ENCODE measurements around the gene ABHD12.

The ABHD12 gene

DNA sequence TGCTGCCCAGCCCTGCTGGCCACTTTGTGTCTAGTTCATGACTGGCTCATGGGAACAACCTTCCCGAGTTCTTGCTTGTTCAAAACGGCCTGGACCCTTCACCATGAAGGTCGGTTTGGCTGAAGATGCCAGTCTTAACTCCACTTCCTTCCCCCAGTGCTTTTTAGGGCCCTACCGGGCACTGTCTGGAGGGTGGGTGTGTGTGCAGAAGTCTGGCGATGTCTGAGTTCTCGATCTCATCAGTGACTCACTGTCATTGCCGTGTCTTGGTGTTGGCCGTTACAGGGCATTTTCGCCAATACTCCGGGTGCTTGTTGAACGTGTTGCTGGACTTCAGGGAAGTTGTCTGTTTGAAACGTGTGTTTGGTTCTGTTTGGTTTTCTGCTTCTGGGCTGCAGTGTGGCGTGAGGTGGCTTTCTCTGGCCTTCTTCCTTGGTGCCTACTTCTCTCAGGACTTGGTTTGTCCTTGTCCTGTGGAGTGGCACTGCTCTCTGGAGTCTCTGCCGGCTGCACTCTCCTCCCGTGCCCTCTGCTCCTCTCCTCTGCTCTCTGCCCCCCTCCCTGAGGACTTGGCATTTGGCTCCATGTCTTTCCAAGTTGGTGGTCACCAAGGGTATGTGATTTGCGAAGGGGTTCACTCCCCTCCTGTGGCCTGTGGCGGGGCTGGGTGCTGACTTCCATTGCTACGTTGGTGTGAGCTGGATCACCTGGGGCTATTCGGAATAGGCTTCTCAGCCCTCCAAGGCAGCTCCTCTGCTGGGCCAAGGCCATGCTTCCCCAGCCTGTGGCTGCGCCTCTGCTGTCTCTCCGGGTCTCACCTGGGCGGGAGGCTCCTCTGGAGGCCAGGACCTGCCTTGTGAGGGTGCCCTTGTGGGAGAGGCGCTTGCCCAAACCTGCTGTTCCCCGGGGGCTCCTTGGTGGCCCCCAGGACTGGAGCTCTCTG is 104.5 kb downstream of the ABHD12 start:
- DNase-seq, result no peak
- in situ Hi-C loops (cut with MboI; ENCODE audit: low pct_unique_long_range_greater_than_20kb, low sequenced_read_pairs), result no loop called here

- in situ Hi-C loops (cut with MboI; ENCODE audit: low pct_unique_long_range_greater_than_20kb, low sequenced_read_pairs), result no loop called here
- peak; percentile 19 for DNase-seq
Measured at GRCh38 chr20:25285091-25285647, 105.5 kb downstream of the ABHD12 start.

DNA sequence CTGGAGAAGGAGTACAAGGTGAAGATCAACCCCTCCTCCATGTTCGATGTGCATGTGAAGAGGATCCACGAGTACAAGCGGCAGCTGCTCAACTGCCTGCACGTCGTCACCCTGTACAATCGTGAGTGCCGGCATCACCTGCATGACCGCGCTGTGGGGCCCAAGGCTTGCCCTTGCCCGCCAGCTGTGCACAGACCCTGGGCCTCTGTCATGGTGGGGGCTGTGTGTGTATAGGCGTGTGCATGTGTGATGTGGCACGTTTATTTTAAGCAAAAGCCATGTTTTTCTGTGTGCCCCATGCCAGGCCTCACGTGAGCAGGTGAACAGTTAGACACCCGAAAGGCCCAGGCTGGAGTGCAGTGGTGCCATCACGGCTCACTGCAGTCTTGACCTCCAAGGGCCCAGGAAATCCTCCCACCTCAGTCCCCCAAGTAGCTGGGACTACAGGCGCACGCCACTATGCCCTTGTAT is 106.5 kb downstream of the ABHD12 start:
- in situ Hi-C loops (cut with MboI; ENCODE audit: low pct_unique_long_range_greater_than_20kb, low sequenced_read_pairs), result no loop called here
- no peak for DNase-seq

GRCh38 chr20:25283221-25283951 is 107.2 kb downstream of the ABHD12 start:
- no peak for DNase-seq

DNA sequence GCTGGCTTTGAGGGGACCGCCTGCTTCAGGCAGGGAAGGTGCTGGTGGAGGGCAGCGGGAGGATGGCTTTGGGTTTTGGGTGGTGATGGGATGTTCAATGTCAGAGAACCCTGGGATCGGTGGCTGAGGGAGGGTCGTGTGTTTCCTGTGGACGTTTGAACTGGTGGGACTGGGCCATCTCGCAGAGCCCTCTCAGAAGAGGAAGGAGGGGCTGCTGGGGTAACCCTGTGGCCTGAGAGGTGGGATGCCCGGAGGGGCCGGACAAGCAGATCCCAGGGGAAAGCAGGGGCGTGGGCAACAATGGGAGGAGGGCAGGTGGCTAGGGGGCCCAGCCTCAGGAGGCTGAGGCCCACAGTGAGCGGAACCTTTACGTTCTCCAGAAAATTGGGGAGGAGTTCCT is 107.8 kb downstream of the ABHD12 start:
- in situ Hi-C loops (cut with MboI; ENCODE audit: low pct_unique_long_range_greater_than_20kb, low sequenced_read_pairs), result no loop called here
- no peak for DNase-seq

More at GRCh38 chr20:25283221-25283951, 107.2 kb downstream of the ABHD12 start:
- in situ Hi-C loops (cut with MboI; ENCODE audit: low pct_unique_long_range_greater_than_20kb, low sequenced_read_pairs), result no loop called here

- DNase-seq, result no peak
- in situ Hi-C loops (cut with MboI; ENCODE audit: low pct_unique_long_range_greater_than_20kb, low sequenced_read_pairs), result no loop called here
Measured at GRCh38 chr20:25282034-25282781, 108.4 kb downstream of the ABHD12 start.

DNA sequence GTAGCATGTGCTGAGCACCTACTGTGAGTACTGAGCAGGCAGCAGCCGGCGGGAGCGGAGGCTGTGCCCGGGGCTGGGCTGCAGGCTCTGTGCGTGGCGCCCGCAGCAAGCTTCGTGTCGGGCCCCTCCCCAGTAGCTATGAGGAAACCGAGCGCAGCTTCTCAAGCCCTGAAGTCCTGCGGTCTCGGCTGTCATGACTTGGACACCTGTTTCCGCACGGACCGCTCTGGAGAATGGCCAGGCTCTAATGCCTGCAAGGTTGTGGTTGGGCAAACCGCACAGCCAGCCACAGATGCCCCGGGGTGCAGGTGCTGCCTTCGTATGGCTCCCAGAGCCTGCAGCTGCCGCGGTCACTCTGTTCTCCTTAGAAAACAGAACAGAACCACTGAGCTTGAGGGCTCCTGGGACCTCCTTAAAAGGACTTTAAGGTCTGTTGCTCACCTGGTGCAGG is 109.1 kb downstream of the ABHD12 start:
- in situ Hi-C loops (cut with MboI; ENCODE audit: low pct_unique_long_range_greater_than_20kb, low sequenced_read_pairs), result no loop called here
- no peak for DNase-seq

GRCh38 chr20:25280574-25281535 is 109.8 kb downstream of the ABHD12 start:
- in situ Hi-C loops (cut with MboI; ENCODE audit: low pct_unique_long_range_greater_than_20kb, low sequenced_read_pairs), result no loop called here
- no peak for DNase-seq

GRCh38 chr20:25280051-25280573 is 110.5 kb downstream of the ABHD12 start:
- DNase-seq, result no peak
- in situ Hi-C loops (cut with MboI; ENCODE audit: low pct_unique_long_range_greater_than_20kb, low sequenced_read_pairs), result no loop called here

GRCh38 chr20:25279403-25279802 is 111.2 kb downstream of the ABHD12 start:
- DNase-seq, result no peak

GRCh38 chr20:25278636-25279361 is 111.8 kb downstream of the ABHD12 start:
- in situ Hi-C loops (cut with MboI; ENCODE audit: low pct_unique_long_range_greater_than_20kb, low sequenced_read_pairs), result no loop called here
- DNase-seq, result no peak

More at GRCh38 chr20:25279403-25279802, 111.2 kb downstream of the ABHD12 start:
- in situ Hi-C loops (cut with MboI; ENCODE audit: low pct_unique_long_range_greater_than_20kb, low sequenced_read_pairs), result no loop called here

DNA sequence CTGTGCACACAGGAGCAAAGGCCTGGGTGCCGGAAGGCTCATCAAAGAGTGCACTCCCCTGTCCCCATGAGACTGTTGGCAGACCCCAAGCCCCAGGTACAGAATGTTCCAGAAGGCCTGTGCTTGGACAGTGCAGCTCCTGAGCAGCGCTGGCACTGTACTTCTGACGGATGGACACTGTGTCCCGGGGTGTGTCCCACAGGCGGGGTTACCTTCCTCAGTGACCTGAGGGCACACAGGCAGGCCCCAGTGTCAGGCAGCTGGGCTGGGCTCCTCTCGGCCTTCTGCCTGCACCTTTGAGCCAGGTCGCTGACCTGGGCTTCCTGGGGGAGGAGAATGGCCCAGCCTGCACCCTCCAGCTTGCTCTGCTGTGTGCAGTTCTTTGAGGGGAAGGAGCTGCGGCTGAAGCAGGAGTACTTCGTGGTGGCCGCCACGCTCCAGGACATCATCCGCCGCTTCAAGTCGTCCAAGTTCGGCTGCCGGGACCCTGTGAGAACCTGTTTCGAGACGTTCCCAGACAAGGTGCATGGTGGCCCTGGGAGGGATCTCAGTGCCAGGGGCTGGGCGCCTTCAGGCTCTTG is 112.6 kb downstream of the ABHD12 start:
- in situ Hi-C loops (cut with MboI; ENCODE audit: low pct_unique_long_range_greater_than_20kb, low sequenced_read_pairs), result no loop called here

DNA sequence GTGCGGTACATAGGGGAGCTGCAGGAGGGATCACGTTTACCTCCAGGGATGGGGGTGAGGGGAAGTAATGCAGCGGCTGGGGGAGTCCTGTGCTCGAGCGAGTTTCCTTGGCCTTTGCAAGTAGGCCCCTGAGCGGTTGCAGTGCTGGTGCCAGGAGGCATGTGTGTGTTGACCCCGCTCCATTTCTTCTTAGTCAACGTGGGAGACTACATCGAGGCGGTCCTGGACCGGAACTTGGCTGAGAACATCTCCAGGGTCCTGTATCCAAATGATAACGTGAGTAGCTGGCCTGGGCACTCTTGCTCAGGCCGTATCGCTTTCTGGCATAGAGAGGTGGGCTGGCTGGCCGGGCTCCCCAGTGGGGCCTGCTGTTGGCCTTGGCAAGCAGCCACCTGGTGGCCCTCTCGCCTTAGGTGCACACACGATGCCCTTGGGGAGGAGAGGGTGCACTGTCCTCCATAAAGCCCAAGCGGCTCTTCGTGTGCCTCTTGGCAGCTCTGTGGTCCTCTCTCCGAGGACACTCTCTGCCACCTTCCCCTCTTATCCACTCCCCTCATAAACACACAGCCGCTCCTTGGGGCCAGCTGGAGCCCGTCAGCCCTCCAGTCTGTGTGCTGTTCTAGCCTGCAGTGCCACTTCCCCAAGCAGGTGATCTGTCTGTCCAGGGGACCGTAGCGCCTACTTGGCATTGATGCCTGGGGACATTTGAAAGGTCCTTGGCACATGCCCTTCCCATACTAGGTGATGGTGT is 113.4 kb downstream of the ABHD12 start:
- DNase-seq, result no peak
- in situ Hi-C loops (cut with MboI; ENCODE audit: low pct_unique_long_range_greater_than_20kb, low sequenced_read_pairs), result no loop called here

More for the DNA sequence above, 112.6 kb downstream of the ABHD12 start:
- DNase-seq, result no peak

DNA sequence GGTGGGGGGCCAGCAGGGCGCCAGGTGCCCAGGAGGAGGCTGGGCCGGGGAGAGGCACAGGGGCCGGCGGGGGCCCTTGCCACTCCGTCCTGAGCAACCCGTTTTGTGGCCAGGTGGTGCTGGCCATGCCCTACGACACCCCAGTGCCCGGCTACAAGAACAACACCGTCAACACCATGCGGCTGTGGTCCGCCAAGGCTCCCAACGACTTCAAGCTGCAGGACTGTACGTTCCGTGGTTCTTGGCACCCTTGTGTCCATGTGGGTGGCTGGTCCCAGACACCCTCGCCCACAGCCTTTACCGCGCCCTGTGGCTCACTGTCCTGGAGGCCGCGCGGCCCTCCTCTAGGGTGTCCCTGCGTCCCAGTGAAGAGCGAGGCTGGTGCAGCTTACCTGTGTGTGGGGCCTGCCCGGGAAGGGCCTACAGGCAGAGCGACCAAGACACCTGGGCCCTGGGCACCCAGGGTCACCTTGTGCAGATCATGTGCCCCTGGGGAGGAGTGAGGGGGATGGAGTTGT is 114.0 kb downstream of the ABHD12 start:
- DNase-seq, result no peak
- in situ Hi-C loops (cut with MboI; ENCODE audit: low pct_unique_long_range_greater_than_20kb, low sequenced_read_pairs), result no loop called here

- no peak for DNase-seq
- in situ Hi-C loops (cut with MboI; ENCODE audit: low pct_unique_long_range_greater_than_20kb, low sequenced_read_pairs), result no loop called here
Measured at GRCh38 chr20:25275813-25276532, 114.7 kb downstream of the ABHD12 start.

Data from KBM-7 (cell line).